ENCODE results near the gene MPG. TPM values are rescaled to one million over a fixed set of nuclear protein-coding genes. Genes with fewer than 3 reads are reported as not detected.

Gene MPG
- total and polyA plus RNA-seq, 4 experiments from 2014 or later: 30.7 to 82.6 (median 44.4) TPM

DNA sequence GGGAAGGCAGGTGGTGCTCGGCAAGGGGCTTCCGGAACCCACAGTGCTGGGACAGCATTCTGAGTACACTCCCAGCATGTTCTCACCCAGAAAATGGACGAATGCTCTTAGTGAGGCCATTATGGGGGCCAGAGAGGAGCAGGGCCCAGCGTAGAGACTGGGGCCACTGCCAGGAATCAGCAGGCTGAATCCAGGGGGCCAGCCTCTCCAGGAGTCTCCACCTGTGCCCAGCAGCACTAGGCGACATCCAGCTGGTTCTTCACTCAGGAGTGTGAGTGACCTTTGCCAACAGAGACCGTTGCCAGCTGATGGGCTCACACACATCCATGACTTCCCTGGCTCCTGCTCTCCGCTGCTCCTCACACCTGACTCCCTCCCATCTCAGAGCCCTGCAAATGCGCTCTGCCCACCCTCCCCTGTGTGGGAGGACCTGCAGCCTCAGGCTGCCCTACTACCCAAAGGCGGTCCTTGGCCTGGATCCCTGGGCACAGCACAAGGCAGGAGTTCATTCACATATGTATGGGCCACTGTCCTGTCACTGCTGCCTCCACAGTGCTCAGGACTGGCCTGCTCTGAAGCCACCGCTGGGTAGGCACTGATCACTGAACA lies 10.7 kb upstream of the MPG start:
- H3K27ac ChIP-seq (ENCODE audit: low read depth, low read length): no peak overlapping the region
- Mint-ChIP-seq H3K4me3 (no peak overlapping the region), H3K36me3 (no peaks in the 10 kb centered on the region), H3K27me3 (peaks cover 6 to 7% of the 10 kb centered on the region in 2 donors), H3K9me3 (no peaks in the 10 kb centered on the region), H3K4me1 (peaks cover 0 to 6% (median 3%) of the 10 kb centered on the region in 4 donors), H3K27ac (peak overlapping the region in 1 of 7 donors; percentile 52)
- H3K27me3 ChIP-seq (ENCODE audit: insufficient read depth, low read length): peaks cover 4% of the 10 kb centered on the region
- H3K9me3 ChIP-seq (ENCODE audit: control insufficient read depth in 1 of 2, low read length in 2 of 2): no peaks in the 10 kb centered on the region
- intact Hi-C loops (cut with micrococcal nuclease): no loop called here
- H3K36me3 ChIP-seq (ENCODE audit: insufficient read depth, low read length): no peaks in the 10 kb centered on the region
- no peak overlapping the region for H3K4me3 ChIP-seq (ENCODE audit: low read length in 2 of 2)
- ChIA-PET POLR2A (ENCODE audit: partially characterized antibody) (no interaction called here), CTCF (ENCODE audit: partially characterized antibody) (interaction anchor here (0.6 to 6.7 kb wide), 3 partner anchors 18 to 44 kb away, joined by 3 to 165 read pairs (median 3); no protein-coding TSS in a partner anchor)
- H3K4me1 ChIP-seq (ENCODE audit: insufficient read depth, low read length): no peaks in the 10 kb centered on the region
- DNase-seq: peak in 1 of 5 donors; percentile 10

DNA sequence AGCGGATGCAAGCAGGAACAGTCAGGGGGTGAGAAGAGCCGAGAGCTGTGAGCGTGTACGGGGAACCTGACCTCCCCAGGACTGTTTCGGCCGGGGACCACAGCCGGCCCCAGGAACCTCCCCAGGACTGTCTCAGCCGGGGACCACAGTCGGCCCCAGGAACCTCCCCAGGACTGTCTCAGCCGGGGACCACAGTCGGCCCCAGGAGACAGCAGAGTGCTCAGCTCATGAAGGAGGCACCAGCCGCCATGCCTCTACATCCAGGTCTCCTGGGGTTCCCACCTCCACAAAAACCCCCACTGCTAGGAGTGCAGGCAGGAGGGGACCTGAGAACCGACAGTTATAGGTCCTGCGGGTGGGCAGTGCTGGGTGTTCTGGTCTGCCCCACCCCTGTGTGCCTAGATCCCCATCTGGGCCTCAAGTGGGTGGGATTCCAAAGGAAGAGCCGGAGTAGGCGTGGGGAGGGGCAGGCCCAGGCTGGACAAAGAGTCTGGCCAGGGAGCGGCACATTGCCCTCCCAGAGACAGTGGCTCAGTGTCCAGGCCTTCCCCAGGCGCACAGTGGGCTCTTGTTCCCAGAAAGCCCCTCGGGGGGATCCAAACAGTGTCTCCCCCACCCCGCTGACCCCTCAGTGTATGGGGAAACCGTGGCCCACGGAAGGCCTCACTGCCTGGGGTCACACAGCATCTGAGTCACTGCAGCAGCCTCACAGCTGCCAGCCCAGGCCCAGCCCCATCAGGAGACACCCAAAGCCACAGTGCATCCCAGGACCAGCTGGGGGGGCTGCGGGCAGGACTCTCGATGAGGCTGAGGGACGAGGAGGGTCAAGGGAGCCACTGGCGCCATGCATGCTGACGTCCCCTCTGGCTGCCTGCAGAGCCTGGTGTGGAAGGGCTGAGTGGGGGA lies 9.9 kb upstream of the MPG start:
- Histone ChIP-seq H3K4me3 (ENCODE audit: low read length in 2 of 2) (no peak overlapping the region), H3K27ac (ENCODE audit: low read depth, low read length) (no peak overlapping the region), H3K4me1 (ENCODE audit: insufficient read depth, low read length) (no peaks in the 10 kb centered on the region), H3K27me3 (ENCODE audit: insufficient read depth, low read length) (peaks cover 10% of the 10 kb centered on the region), H3K9me3 (ENCODE audit: control insufficient read depth in 1 of 2, low read length in 2 of 2) (no peaks in the 10 kb centered on the region), H3K36me3 (ENCODE audit: insufficient read depth, low read length) (no peaks in the 10 kb centered on the region)
- POLR2A ChIA-PET (ENCODE audit: partially characterized antibody): no interaction called here
- DNase-seq: no peak
- Mint-ChIP-seq H3K4me1 (peaks cover 4 to 11% (median 7%) of the 10 kb centered on the region in 4 donors), H3K36me3 (no peaks in the 10 kb centered on the region), H3K4me3 (no peak overlapping the region), H3K27me3 (peaks cover 10 to 11% of the 10 kb centered on the region in 2 donors), H3K27ac (peak overlapping the region in 1 of 7 donors; percentile 52), H3K9me3 (peaks cover 0 to 1% (median 0%) of the 10 kb centered on the region in 8 donors)
- intact Hi-C loops (cut with micrococcal nuclease): no loop called here
- CTCF ChIA-PET (ENCODE audit: partially characterized antibody): interaction anchor here (0.8 to 6.7 kb wide), 4 partner anchors 12 to 29 kb away, joined by 3 to 165 read pairs (median 6); no protein-coding TSS in a partner anchor

- CTCF ChIA-PET (ENCODE audit: partially characterized antibody): interaction anchor here (0.8 to 1.5 kb wide), 4 partner anchors 13 to 113 kb away, joined by 3 to 8 read pairs (median 4); no protein-coding TSS in a partner anchor
- Histone ChIP-seq H3K36me3 (ENCODE audit: insufficient read depth, low read length) (no peaks in the 10 kb centered on the region), H3K27ac (ENCODE audit: low read depth, low read length) (no peak overlapping the region), H3K27me3 (ENCODE audit: insufficient read depth, low read length) (peaks cover 13% of the 10 kb centered on the region), H3K4me1 (ENCODE audit: insufficient read depth, low read length) (no peaks in the 10 kb centered on the region), H3K4me3 (ENCODE audit: low read length in 2 of 2) (no peak overlapping the region), H3K9me3 (ENCODE audit: control insufficient read depth in 1 of 2, low read length in 2 of 2) (no peaks in the 10 kb centered on the region)
- H3K27me3 Mint-ChIP-seq: peaks cover 10 to 11% of the 10 kb centered on the region in 2 donors
- POLR2A ChIA-PET (ENCODE audit: partially characterized antibody): no interaction called here
- no peak for DNase-seq
- no peaks in the 10 kb centered on the region for H3K36me3 Mint-ChIP-seq
- H3K27ac Mint-ChIP-seq: no peak overlapping the region
- intact Hi-C loops (cut with micrococcal nuclease): no loop called here
- H3K9me3 Mint-ChIP-seq: peaks cover 0 to 1% (median 0%) of the 10 kb centered on the region in 8 donors
- peaks cover 5 to 12% (median 7%) of the 10 kb centered on the region in 4 donors for H3K4me1 Mint-ChIP-seq
- no peak overlapping the region for H3K4me3 Mint-ChIP-seq
These were observed 8.8 kb upstream of the MPG start for GRCh38 chr16:69181-69580.

DNA sequence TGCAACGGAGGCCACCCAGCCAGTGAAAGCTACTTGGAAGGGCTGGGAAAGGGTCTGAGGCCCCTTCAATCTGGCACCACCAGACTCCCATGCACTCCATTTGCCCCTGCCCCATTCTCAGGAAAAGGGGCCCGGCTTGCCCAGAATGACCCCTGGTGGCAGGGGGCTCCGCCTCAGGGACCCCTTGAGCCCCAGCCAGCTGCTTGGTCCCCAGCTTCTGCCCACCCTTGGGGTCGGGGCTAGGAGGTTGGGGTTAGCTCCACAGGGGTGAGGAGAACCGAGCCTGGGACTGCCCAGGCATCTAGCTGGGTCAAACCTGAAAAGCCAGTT lies 6.8 kb upstream of the MPG start:
- ChIA-PET CTCF (ENCODE audit: partially characterized antibody) (interaction anchor here (0.9 to 1.1 kb wide), 2 partner anchors 25 to 36 kb away, joined by 3 to 8 read pairs; no protein-coding TSS in a partner anchor), POLR2A (ENCODE audit: partially characterized antibody) (no interaction called here)
- DNase-seq: no peak
- no peak overlapping the region for H3K27ac ChIP-seq (ENCODE audit: low read depth, low read length)
- intact Hi-C loops (cut with micrococcal nuclease): no loop called here
- no peaks in the 10 kb centered on the region for H3K9me3 ChIP-seq (ENCODE audit: control insufficient read depth in 1 of 2, low read length in 2 of 2)
- H3K4me1 Mint-ChIP-seq: peaks cover 4 to 11% (median 6%) of the 10 kb centered on the region in 4 donors
- no peak overlapping the region for H3K4me3 Mint-ChIP-seq
- no peak overlapping the region for H3K4me3 ChIP-seq (ENCODE audit: low read length in 2 of 2)
- peaks cover 13% of the 10 kb centered on the region for H3K27me3 ChIP-seq (ENCODE audit: insufficient read depth, low read length)
- H3K27me3 Mint-ChIP-seq: peaks cover 9 to 13% of the 10 kb centered on the region in 2 donors
- H3K36me3 ChIP-seq (ENCODE audit: insufficient read depth, low read length): no peaks in the 10 kb centered on the region
- no peak overlapping the region for H3K27ac Mint-ChIP-seq
- H3K9me3 Mint-ChIP-seq: peaks cover 0 to 1% (median 0%) of the 10 kb centered on the region in 8 donors
- peaks cover 4% of the 10 kb centered on the region for H3K4me1 ChIP-seq (ENCODE audit: insufficient read depth, low read length)
- no peaks in the 10 kb centered on the region for H3K36me3 Mint-ChIP-seq

DNA sequence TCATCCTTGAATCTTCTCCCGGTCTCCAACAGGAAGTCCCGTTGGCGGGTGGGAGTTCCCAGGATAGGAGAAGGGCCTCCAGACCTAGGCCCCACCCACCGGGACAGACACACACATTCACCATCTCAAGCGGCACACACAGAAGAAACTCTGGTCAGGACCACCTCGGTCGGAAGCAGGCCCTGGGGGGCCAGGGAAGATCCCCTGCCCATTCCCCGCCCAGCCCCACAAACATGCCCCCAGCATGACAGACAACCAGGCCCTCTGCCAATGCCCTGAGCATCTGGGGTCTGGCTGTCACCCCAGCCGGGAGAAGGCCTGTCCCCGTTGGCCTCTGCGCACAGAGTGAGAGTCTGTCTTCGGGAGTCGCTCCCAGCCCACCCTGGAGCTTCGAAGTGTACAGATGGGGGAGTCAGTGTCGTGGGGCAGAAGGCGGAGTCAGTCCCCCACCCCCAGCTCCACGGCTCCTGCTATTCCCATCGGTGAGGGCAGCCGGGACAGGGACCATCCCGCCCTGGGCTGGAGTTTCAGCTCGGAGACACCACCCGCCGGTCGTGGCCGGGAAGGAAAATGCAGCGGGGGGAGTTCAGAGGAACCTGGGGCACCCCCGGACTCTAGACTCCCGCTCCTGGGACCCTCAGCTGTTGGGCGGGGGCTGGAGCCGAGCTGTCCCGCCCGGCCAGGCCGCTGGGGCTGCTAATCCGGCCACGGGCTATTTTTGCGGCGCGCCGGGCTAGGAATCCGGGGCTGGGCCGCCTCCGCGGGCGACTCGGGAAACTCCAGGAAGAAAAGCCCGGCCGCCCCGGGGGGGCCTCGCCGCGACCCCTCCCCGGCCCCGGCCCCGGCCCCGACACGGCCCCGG lies 6.3 kb upstream of the MPG start:
- Histone ChIP-seq H3K4me3 (ENCODE audit: low read length in 2 of 2) (no peak overlapping the region), H3K4me1 (ENCODE audit: insufficient read depth, low read length) (peaks cover 10% of the 10 kb centered on the region), H3K27ac (ENCODE audit: low read depth, low read length) (no peak overlapping the region), H3K36me3 (ENCODE audit: insufficient read depth, low read length) (no peaks in the 10 kb centered on the region), H3K9me3 (ENCODE audit: control insufficient read depth in 1 of 2, low read length in 2 of 2) (no peaks in the 10 kb centered on the region), H3K27me3 (ENCODE audit: insufficient read depth, low read length) (peaks cover 13% of the 10 kb centered on the region)
- DNase-seq: no peak
- H3K27me3 Mint-ChIP-seq: peaks cover 9 to 13% of the 10 kb centered on the region in 2 donors
- H3K36me3 Mint-ChIP-seq: no peaks in the 10 kb centered on the region
- intact Hi-C loops (cut with micrococcal nuclease): no loop called here
- no peak overlapping the region for H3K27ac Mint-ChIP-seq
- ChIA-PET POLR2A (ENCODE audit: partially characterized antibody) (no interaction called here), CTCF (ENCODE audit: partially characterized antibody) (interaction anchor here (0.9 kb wide), 1 partner anchor 35 kb away, joined by 3 read pairs; no protein-coding TSS in a partner anchor)
- H3K4me3 Mint-ChIP-seq: no peak overlapping the region
- peaks cover 8 to 17% (median 11%) of the 10 kb centered on the region in 4 donors for H3K4me1 Mint-ChIP-seq
- peaks cover 0 to 1% (median 0%) of the 10 kb centered on the region in 8 donors for H3K9me3 Mint-ChIP-seq

DNA sequence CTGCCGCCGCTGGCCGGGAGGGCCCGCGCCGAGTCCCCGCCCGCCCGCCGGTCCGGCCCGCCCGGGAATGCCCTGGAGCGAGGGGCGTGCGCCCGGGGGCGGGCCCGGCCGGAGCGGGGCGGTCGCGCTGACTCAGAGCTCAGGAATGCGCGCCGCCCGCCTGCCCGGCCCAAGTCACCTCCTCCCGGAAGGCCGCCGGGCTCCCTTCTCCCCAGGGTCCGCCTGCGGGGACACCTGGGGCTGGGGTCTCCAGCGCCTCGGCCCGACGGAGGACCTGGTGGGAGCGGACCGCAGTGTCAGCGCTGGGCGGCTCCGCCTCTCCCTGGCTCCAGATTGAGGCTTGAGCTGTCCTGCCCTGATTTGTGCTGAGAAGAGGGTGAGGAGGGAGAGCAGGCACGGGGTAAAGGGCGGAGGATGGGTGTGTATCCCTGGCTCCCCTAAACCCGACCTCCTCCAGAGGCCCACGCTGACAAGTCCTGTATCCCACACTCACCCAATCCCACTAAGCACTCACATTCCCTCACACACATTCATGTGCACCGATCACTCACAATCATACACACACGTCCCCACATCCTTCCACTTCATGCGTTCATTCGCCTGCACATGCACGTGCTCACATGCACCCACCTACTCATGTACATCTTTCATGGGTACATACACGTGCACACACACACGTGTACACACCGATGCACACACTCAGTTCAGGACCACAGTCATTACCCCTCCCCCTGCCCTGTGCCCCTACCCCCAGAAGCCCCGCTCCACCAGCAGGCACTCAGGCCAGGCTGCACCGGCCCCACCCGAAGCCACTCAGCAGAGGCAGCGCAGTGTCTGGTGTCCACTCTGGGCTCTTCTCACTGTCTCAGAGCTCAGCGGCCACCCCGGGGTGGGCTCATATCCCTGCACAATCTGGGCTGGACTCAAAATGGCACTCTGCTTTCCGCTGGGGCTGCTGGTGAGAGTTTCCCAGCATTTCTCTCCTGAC lies 5.2 kb upstream of the MPG start, which contains the start of gene RHBDF1:
RHBDF1 (minus strand) TSS at position 71 of the 988 bp plus-strand sequence. CDS start 7,616 bp downstream, outside the sequence.
- peaks cover 10 to 25% (median 16%) of the 10 kb centered on the region in 4 donors for H3K4me1 Mint-ChIP-seq
- peak within 1 kb of the TSS in 1 of 7 donors; percentile 58 for H3K27ac Mint-ChIP-seq
- POLR2A ChIA-PET (ENCODE audit: partially characterized antibody): no interaction called here
- intact Hi-C loops (cut with micrococcal nuclease): no loop called here
- no peak within 1 kb of the TSS for H3K4me3 ChIP-seq (ENCODE audit: low read length in 2 of 2)
- H3K4me1 ChIP-seq (ENCODE audit: insufficient read depth, low read length): peaks cover 18% of the 10 kb centered on the region
- DNase-seq: peak in 1 of 5 donors; percentile 10
- H3K9me3 ChIP-seq (ENCODE audit: control insufficient read depth in 1 of 2, low read length in 2 of 2): no peaks in the 10 kb centered on the region
- H3K27me3 ChIP-seq (ENCODE audit: insufficient read depth, low read length): peaks cover 13% of the 10 kb centered on the region
- H3K36me3 ChIP-seq (ENCODE audit: insufficient read depth, low read length): no peaks in the 10 kb centered on the region
- peaks cover 9 to 13% of the 10 kb centered on the region in 2 donors for H3K27me3 Mint-ChIP-seq
- H3K9me3 Mint-ChIP-seq: peaks cover 0 to 1% (median 0%) of the 10 kb centered on the region in 8 donors
- H3K27ac ChIP-seq (ENCODE audit: low read depth, low read length): no peak within 1 kb of the TSS
- CTCF ChIA-PET (ENCODE audit: partially characterized antibody): no interaction called here
- no peaks in the 10 kb centered on the region for H3K36me3 Mint-ChIP-seq
- H3K4me3 Mint-ChIP-seq: peak within 1 kb of the TSS in 7 of 8 donors; percentile 51 to 84 (median 68)

All from CD4-positive, alpha-beta memory T cell (primary cell).